Measurements from ENCODE around the gene PAPPA2. TPM values are rescaled to one million over a fixed set of nuclear protein-coding genes. Genes with fewer than 3 reads are reported as not detected.

PAPPA2 gene
- total and polyA plus RNA-seq, 12 donors: 0.06 to 1.3 (median 0.29) TPM

DNA sequence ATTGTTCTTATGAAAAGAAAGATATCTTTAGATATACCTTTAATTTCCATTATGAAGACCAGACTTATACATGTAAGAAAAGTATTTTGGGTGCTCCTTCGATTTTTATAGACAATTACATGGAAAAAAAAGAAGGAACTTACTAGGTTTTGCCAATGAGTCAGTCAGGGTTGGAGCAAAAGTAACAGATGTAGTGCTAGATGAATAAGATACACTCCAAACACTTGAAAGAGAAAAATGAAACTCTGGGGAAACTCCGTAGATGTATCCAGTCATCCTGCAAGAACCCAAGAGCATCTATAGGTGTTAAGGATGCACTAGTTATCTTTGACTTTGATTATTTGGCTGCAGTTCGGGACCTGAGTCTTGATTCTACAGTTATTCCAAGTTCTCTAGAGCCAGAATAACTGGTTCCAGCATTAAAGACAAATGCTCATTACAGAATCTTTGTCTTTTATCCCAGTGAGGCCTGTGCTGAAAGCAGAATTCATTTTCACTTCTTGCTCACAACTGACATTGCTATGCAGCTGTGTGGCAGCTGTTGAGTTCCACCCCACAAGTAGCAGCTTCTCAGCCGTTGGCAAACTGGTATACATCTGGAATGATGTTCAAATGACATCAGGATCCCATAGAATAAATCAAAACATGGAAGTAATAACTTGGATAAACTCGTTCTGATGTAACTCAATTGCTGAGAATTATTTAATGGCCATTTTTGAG lies 375.5 kb downstream of the PAPPA2 start:
- TF ChIP-seq, protein P1, sequence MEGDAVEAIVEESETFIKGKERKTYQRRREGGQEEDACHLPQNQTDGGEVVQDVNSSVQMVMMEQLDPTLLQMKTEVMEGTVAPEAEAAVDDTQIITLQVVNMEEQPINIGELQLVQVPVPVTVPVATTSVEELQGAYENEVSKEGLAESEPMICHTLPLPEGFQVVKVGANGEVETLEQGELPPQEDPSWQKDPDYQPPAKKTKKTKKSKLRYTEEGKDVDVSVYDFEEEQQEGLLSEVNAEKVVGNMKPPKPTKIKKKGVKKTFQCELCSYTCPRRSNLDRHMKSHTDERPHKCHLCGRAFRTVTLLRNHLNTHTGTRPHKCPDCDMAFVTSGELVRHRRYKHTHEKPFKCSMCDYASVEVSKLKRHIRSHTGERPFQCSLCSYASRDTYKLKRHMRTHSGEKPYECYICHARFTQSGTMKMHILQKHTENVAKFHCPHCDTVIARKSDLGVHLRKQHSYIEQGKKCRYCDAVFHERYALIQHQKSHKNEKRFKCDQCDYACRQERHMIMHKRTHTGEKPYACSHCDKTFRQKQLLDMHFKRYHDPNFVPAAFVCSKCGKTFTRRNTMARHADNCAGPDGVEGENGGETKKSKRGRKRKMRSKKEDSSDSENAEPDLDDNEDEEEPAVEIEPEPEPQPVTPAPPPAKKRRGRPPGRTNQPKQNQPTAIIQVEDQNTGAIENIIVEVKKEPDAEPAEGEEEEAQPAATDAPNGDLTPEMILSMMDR (IDR thresholded peaks at IDR 0.05): no peak

DNA sequence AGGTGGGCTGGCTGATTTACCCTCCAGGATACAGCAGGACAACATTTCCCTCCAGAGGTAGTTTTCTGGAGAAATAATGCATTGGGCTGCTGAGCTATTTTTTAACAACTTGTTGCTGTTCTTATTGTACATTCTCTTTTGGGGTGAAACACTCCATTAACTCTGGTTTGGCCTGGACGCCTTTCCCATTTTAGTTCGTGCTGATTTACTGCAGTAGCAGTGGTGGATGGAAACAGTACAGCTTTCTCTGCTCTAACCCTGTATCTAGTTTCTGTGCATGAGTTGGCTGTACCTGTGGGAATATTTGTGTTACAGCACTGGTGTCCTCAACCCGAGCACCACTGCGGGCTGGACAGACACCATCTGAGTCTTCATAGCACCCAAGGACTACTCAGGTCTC lies 376.2 kb downstream of the PAPPA2 start:
- Histone ChIP-seq H3K27ac (no peak overlapping the region), H3K4me3 (no peak overlapping the region), H3K36me3 (no peaks in the 10 kb centered on the region), H3K4me1 (peaks cover 0 to 20% (median 0%) of the 10 kb centered on the region in 9 donors), H3K27me3 (no peaks in the 10 kb centered on the region), H3K9me3 (no peaks in the 10 kb centered on the region)
- DNase-seq (no peak), ATAC-seq (no peak)
- 90 to 96% methylated on average over 4 of the region's 4 CpGs for WGBS, 2 donors
- intact Hi-C loops (cut with DNase I): loop anchor here in 1 of 10 donors (10.0 kb wide), 1 partner anchor 464 kb away; no protein-coding TSS in a partner anchor
- TF ChIP-seq, protein P1 (IDR thresholded peaks at IDR 0.05): no peak

More for the DNA sequence above, 375.5 kb downstream of the PAPPA2 start:
- 71 to 74% methylated on average over 5 of the region's 5 CpGs for WGBS, 2 donors
- H3K36me3 ChIP-seq: no peaks in the 10 kb centered on the region
- H3K9me3 ChIP-seq: no peaks in the 10 kb centered on the region
- no peak overlapping the region for H3K27ac ChIP-seq
- H3K4me1 ChIP-seq: peaks cover 0 to 14% (median 0%) of the 10 kb centered on the region in 9 donors
- H3K4me3 ChIP-seq: no peak overlapping the region
- DNase-seq (no peak), ATAC-seq (no peak)
- intact Hi-C loops (cut with DNase I): loop anchor here in 1 of 10 donors (10.0 kb wide), 1 partner anchor 464 kb away; no protein-coding TSS in a partner anchor
- no peaks in the 10 kb centered on the region for H3K27me3 ChIP-seq

DNA sequence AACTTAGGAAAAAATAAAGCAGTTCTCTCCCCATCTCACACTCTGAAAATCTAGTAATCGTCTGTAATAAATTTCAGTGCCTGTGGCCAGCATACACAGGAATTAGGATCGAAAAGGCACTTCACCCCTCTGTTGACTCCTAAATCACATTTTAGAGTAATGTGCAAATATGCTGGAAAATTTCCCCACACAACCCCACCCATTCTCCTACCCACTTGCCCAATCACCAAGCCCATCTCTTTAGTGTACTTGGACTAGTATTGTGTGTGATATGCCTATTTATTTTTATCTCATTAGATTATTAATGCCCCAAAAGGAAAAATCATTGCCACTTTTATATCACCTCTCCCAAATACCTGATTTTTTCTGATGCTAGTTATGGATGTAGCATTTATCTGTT lies 378.3 kb downstream of the PAPPA2 start:
- Histone ChIP-seq H3K9me3 (no peaks in the 10 kb centered on the region), H3K4me1 (peaks cover 0 to 24% (median 2%) of the 10 kb centered on the region in 9 donors), H3K27ac (no peak overlapping the region), H3K36me3 (no peaks in the 10 kb centered on the region), H3K27me3 (no peaks in the 10 kb centered on the region), H3K4me3 (no peak overlapping the region)
- intact Hi-C loops (cut with DNase I): loop anchor here in 7 of 10 donors (2.0 to 10.0 kb wide), 8 partner anchors 146 to 1689 kb away; no protein-coding TSS in a partner anchor
- ATAC-seq (no peak), DNase-seq (no peak)
- TF ChIP-seq, protein P1 (IDR thresholded peaks at IDR 0.05): no peak
- WGBS, 2 donors: 72 to 88% methylated on average over 2 of the region's 2 CpGs

DNA sequence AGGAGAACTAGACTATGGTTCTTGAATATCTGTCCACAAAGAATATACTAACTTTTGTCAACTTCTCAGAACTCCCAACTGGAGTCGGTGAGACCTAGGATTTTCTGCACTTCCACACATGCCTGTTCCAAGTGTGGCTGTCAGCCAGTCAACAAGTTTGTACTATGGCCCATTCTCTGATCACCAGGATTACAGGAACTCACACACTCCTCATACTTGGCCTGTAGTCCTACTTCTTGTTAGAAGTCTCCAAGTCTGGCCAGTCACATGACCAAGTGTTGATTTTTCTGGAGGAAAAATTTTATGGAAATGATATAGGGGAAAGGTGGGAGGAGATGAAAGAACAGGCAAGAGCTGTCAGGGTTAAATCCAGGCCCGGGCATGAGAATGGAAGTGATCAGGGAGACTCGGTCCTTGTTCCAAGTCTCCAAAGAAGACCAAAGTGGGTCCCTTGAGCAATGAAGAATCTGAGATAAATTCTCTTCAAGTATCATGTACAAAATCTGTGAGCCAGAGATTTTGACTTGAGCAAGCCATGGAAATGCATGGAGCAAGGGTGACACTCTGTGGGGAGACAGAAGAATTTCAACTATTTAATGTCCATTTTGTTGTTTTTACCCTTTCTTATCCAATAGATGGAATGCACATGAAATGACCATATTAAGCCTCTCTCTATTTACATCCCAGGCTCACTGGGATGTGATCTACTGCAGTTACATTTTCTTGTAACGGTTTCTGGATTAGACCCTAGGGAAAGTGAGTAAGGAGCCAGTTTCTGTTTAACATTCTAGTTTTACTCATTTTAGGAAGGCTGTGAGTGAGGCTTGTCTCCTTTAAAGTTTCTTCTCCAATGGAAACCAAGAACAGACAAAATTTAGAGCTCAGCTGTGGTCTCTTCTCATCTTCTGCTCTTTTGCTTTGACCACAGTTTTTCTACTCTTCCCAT lies 380.6 kb downstream of the PAPPA2 start:
- H3K9me3 ChIP-seq: no peaks in the 10 kb centered on the region
- intact Hi-C loops (cut with DNase I): loop anchor here in 9 of 10 donors (1.0 to 10.0 kb wide), 16 partner anchors 149 to 1691 kb away; no protein-coding TSS in a partner anchor
- ATAC-seq (peak in 7 of 8 donors; percentile 40 to 72 (median 54)), DNase-seq (peak in 1 of 2 donors; percentile 19)
- no peak overlapping the region for H3K27ac ChIP-seq
- peaks cover 0 to 37% (median 5%) of the 10 kb centered on the region in 9 donors for H3K4me1 ChIP-seq
- no peaks in the 10 kb centered on the region for H3K36me3 ChIP-seq
- TF ChIP-seq, protein P1 (IDR thresholded peaks at IDR 0.05): peak; percentile 26 to 74 (median 61)
- 25 to 26% methylated on average over 4 of the region's 4 CpGs for WGBS, 2 donors
- H3K4me3 ChIP-seq: no peak overlapping the region
- no peaks in the 10 kb centered on the region for H3K27me3 ChIP-seq
